Subcutaneous adipose tissue (tissue), 4 donors: ENCODE results near the gene TMEM94. TPM values are rescaled to one million over a fixed set of nuclear protein-coding genes. Genes with fewer than 3 reads are reported as not detected.

ENCODE experiments used
- total RNA-seq, 4 donors: library from RNA; depleted of rRNA; stranded (reverse); fragments of >200 nt; gene quantifications; one replicate each; pipeline ENCODE4 v1.1.0, GENCODE V29; 2016
- TF ChIP-seq, protein P1 (sequence below): fragments of 450-650 bp; IDR thresholded peaks from one replicate; pipeline ENCODE4 v1.5.1; 2016; ENCODE audit warnings: low read depth, mild to moderate bottlenecking, control low read depth, antibody characterized with exemption, moderate library complexity

TMEM94 gene
- total RNA-seq, 4 donors from 2014 or later, result 35.0 to 80.2 (median 45.9) TPM

DNA sequence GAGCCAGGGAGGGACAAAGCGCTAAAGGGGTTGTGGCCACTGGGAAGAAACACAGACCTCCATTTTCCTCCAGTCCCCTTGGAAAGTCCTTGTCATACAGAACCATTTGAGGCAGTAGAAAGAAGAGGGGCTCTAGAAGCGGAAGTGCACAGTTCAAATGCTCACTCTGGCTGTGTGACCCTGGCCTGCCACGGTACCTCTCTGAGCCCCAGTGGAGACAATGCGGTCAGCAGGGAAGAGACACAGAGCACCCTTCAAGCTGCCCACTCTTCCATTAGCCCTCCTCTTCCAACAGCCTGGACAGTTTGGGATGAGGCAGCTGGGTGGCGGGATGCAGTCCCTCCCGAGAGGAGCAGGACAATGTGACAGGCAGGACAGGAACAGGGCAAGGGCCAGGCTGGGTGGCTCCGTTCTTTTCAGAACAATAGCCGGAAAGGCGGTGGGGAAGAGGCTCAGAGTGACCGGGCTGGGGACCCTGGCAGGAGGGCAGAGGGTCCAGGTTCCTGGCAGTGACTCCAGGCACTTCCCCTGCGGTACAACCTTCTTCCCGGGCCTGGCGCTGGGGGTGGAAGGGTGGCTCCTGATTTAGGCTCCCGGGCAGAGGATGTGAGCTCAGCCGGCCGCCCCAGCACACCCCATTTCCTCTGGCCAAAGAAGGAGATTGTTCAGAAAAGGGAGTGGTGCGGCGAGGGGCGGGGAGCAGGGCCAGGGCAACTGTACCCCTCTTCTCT is 53.3 kb downstream of the TMEM94 start:
- TF ChIP-seq, protein P1, sequence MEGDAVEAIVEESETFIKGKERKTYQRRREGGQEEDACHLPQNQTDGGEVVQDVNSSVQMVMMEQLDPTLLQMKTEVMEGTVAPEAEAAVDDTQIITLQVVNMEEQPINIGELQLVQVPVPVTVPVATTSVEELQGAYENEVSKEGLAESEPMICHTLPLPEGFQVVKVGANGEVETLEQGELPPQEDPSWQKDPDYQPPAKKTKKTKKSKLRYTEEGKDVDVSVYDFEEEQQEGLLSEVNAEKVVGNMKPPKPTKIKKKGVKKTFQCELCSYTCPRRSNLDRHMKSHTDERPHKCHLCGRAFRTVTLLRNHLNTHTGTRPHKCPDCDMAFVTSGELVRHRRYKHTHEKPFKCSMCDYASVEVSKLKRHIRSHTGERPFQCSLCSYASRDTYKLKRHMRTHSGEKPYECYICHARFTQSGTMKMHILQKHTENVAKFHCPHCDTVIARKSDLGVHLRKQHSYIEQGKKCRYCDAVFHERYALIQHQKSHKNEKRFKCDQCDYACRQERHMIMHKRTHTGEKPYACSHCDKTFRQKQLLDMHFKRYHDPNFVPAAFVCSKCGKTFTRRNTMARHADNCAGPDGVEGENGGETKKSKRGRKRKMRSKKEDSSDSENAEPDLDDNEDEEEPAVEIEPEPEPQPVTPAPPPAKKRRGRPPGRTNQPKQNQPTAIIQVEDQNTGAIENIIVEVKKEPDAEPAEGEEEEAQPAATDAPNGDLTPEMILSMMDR, result no peak

DNA sequence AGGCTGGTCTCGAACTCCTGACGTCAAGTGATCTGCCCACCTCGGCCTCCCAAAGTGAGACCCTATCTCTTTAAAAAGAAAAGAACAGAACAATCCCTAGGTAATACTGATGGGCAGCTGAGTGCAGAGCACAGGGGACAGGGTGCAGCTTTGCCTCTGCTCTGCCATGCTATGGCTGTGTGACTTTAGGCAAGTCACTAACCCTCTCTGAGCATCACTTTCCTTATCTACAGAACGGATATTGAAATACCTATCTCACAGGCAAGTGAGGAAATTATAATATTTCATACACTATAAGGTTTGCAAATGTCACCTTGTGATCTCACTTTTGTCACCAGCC is 54.8 kb downstream of the TMEM94 start:
- TF ChIP-seq, protein P1, result no peak

DNA sequence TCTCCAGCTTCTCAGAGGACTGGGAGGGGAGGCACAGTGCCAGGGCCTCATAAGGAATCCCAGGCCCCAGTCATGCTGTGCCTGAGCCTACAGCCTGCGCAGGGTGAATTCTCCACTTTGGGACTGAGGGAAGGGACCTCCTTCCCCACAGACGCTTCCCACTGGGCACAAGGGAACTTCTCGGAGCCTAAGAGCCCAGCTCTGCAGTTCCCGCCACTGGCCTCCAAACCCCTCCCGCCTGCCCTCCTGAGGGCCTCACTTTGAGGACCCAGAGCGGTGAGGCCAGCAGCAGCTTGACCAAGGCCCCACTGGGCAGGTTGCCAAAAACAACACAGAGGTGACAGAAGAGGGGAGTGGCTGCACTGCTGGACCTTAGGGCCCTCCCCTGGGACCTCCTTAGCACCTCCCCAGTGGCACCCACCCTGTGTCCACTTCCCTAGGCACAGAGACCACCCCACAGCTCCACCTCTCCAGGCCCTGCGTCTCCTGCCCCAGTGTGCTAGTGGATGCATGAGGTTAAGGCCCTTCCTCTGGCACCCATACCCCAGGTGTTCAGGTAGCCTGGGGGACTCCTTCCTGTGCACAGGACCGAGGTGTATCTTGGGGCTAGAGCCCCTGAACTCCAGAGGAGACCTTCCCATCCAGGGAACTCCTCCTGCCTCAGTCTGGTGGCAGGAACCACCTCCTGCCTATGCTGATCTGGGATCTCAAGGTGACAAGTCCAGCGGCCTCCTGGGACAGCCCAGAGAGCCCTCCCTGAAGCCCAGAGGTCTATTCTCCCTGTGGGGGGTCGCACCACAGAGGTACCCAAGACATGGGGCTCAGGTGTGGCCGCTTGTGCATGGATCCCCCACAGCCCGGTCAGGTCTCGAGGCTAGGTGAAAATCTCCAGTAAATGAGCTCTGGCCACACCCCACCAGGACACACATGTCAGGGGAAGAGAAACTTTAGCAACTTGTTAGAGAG is 55.5 kb downstream of the TMEM94 start:
- TF ChIP-seq, protein P1, result no peak

DNA sequence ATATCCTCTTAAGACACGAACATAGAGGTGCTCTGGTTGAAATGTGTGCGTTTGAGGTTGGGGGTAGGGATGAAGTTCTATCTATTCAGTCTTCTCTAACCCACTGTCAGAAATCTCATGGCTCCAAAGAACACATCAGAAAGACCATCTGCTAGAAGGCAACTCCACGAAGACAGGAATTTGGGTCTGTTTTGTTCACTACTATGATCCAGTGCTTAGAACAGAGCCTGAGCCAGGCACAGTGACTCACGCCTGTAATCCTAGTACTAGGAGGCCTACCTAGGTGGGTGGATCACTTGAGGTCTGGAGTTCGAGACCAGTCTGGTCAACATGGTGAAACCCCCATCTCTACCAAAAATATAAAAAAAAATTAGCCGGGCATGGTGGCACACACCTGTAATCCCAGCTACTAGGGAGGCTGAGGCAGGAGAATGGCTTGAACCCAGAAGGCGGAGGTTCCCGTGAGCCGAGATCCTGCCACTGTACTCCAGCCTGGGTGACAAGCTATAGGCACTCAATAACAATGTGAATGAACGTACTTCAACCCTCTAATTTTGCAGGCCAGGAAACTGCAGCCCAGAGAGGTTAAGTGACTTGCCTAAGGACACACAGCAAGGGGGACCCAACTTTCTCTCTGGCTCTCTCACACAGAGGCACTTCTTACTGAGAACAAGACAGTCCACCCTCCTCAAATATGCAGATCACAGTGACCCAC is 56.6 kb downstream of the TMEM94 start:
- TF ChIP-seq, protein P1, result no peak

DNA sequence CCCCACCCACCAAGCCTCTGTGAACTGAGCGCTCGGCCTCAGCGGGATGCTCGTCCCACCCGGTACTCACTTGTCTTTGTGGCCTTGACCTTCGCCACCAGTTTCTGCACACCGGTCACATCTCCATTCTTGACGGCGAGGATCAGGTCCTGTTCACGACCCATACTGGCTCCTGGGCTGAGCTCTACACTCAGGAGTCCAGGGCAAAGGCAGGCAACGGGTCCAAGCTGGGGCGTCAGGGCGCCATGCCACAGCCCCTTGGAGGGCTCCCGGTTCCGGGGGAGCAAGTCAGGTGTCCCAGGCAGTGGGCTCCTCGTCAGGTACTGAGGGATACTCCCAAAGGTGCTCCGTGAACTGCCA is 57.2 kb downstream of the TMEM94 start:
- TF ChIP-seq, protein P1, result no peak

DNA sequence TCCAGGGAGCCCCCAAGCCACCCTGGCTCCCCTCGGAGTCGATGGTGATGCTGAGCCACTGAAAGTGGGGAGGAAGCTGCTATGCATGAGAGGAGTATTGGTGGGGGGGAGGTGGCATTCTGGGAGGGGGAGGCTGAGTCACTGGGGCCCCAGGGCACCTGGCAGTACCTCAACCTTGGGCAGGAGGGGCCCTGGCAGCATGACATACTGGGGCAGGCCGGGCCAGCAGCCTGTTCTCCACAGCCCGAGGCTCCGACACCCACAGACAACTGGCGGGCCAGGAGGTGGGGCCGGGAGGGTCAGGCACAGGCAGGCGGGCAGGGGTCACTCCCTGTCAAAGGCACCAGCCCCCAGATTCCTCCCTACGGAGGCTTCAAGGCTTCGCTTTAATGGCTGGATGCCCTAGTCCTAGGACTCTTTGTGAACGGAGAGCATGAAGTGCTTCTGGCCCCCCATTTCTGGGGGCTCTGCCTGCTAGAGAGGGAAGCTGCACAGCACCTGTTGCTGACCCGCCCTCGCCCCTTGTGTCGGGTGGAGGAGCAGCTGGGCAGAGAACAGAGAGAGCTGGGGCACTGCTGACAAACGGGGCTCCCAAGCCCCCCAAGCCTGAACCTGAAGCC is 58.0 kb downstream of the TMEM94 start:
- TF ChIP-seq, protein P1, result no peak
